CD14-positive monocyte (primary cell): ENCODE measurements around the gene C9orf85. TPM values are rescaled to one million over a fixed set of nuclear protein-coding genes. Genes with fewer than 3 reads are reported as not detected.
A peak's percentile ranks its signal among the peaks of the same experiment; 100 is the strongest.
"Not testable (repeated sequence)": the region's sequence is repeated elsewhere in the genome, so short reads cannot be mapped to it uniquely, and the experiment has no call there.

ENCODE experiments used
- DNase-seq, 3 donors: peaks; one replicate each; pipeline ENCODE4 v3.0.0-alpha.2; 2011 to 2022
- H2AFZ ChIP-seq: 2 replicates; pipeline ENCODE4 v1.6.0; 2012; ENCODE audit warnings: mild to moderate bottlenecking, low read depth, low read length, inconsistent platforms; ENCODE audit not compliant: insufficient read depth, poor library complexity, severe bottlenecking
- H3K27ac ChIP-seq, 2 donors: 1 replicate in 1 of 2; 2 replicates in 1 of 2; pipeline ENCODE4 v1.5.1; 2012 to 2013; ENCODE audit warnings: low read length in 2 of 2, control low read depth in 1 of 2, inconsistent platforms in 1 of 2, low read depth in 1 of 2, mild to moderate bottlenecking in 1 of 2
- H3K27me3 ChIP-seq, 2 donors: one replicate each; pipeline versions ENCODE4 v1.6.0 to v1.6.1; 2011 to 2013; ENCODE audit warnings: low read length in 2 of 2; ENCODE audit not compliant: control insufficient read depth in 2 of 2, insufficient read depth in 2 of 2
- H3K36me3 ChIP-seq, 2 donors: replicated peaks in 1 of 2; 1 replicate in 1 of 2; 2 replicates in 1 of 2; pipeline versions ENCODE4 v1.5.1 to v1.6.1; 2012 to 2013; ENCODE audit warnings: low read length in 2 of 2, control low read depth in 1 of 2, inconsistent platforms in 1 of 2, mild to moderate bottlenecking in 1 of 2; ENCODE audit not compliant: insufficient read depth in 2 of 2, control insufficient read depth in 1 of 2
- H3K4me1 ChIP-seq, 2 donors: 1 replicate in 1 of 2; 2 replicates in 1 of 2; pipeline versions ENCODE4 v1.5.1 to v1.6.1; 2012 to 2013; ENCODE audit warnings: low read length in 2 of 2, control low read depth in 1 of 2, inconsistent platforms in 1 of 2, mild to moderate bottlenecking in 1 of 2, moderate library complexity in 1 of 2; ENCODE audit not compliant: insufficient read depth in 2 of 2, control insufficient read depth in 1 of 2
- H3K4me2 ChIP-seq: replicated peaks from 2 replicates; pipeline ENCODE3; 2012; ENCODE audit warnings: low read length, moderate library complexity, mild to moderate bottlenecking; ENCODE audit not compliant: poor library complexity, severe bottlenecking; ENCODE audit errors: extremely low read depth
- H3K4me3 ChIP-seq, 3 experiments: fragments of 200-600 bp in 1 of 3; sonication (generic) in 1 of 3; replicated peaks in 1 of 3; 1 replicate in 2 of 3; 2 replicates in 1 of 3; pipeline ENCODE4 v1.5.1; 2011 to 2013; ENCODE audit warnings: low read length in 3 of 3, mild to moderate bottlenecking in 3 of 3, control low read depth in 2 of 3, low read depth in 2 of 3, inconsistent platforms in 1 of 3, moderate library complexity in 1 of 3
- H3K79me2 ChIP-seq: 2 replicates; pipeline ENCODE4 v1.6.0; 2012; ENCODE audit warnings: mild to moderate bottlenecking, control low read depth, inconsistent platforms, low read length, moderate library complexity; ENCODE audit not compliant: insufficient read depth
- H3K9ac ChIP-seq: 2 replicates; pipeline ENCODE4 v1.6.0; 2017; ENCODE audit warnings: low read length, mild to moderate bottlenecking; ENCODE audit not compliant: insufficient read depth, poor library complexity, severe bottlenecking
- H3K9me3 ChIP-seq, 2 donors: replicated peaks in 1 of 2; 1 replicate in 1 of 2; 2 replicates in 1 of 2; pipeline versions ENCODE4 v1.5.1 to v1.6.1; 2012 to 2013; ENCODE audit warnings: low read length in 2 of 2, control low read depth in 1 of 2; ENCODE audit not compliant: control insufficient read depth in 1 of 2, insufficient read depth in 1 of 2
- H4K20me1 ChIP-seq: 2 replicates; pipeline ENCODE4 v1.6.0; 2012; ENCODE audit warnings: mild to moderate bottlenecking, low read length, control low read depth, moderate library complexity; ENCODE audit not compliant: insufficient read depth
- H3K27ac Mint-ChIP-seq, 7 donors: one replicate each; pipeline ENCODE4 v1.8.0; 2020; ENCODE audit warnings: mild to moderate bottlenecking in 7 of 7, mixed read lengths in 7 of 7, moderate library complexity in 6 of 7, inconsistent platforms in 2 of 7
- H3K27me3 Mint-ChIP-seq, 3 donors: one replicate each; pipeline ENCODE4 v1.8.0; 2021 to 2022; ENCODE audit warnings: low read depth in 3 of 3, mild to moderate bottlenecking in 3 of 3, mixed read lengths in 3 of 3, moderate library complexity in 3 of 3, inconsistent platforms in 1 of 3
- H3K36me3 Mint-ChIP-seq, 2 donors: one replicate each; pipeline ENCODE4 v1.8.0; 2020; ENCODE audit warnings: mixed read lengths in 2 of 2, inconsistent platforms in 1 of 2, mild to moderate bottlenecking in 1 of 2
- H3K4me1 Mint-ChIP-seq: one replicate; pipeline ENCODE4 v1.8.0; 2020; ENCODE audit warnings: mild to moderate bottlenecking, mixed read lengths
- H3K4me3 Mint-ChIP-seq, 2 donors: one replicate each; pipeline ENCODE4 v1.8.0; 2020; ENCODE audit warnings: mild to moderate bottlenecking in 2 of 2, mixed read lengths in 2 of 2, moderate library complexity in 1 of 2
- H3K9me3 Mint-ChIP-seq, 7 donors: one replicate each; pipeline ENCODE4 v1.8.0; 2020 to 2022; ENCODE audit warnings: mixed read lengths in 7 of 7, mild to moderate bottlenecking in 6 of 7, moderate library complexity in 6 of 7, inconsistent platforms in 2 of 7
- CTCF ChIP-seq: fragments of 200-600 bp; IDR thresholded peaks from one replicate; pipeline ENCODE4 v1.8.0; 2022; ENCODE audit warnings: antibody characterized with exemption, mild to moderate bottlenecking
- WGBS: methylation state at CpG from one replicate; pipeline ENCODE4 v1.1.5; 2013; ENCODE audit warnings: missing lambda C conversion rate; ENCODE audit not compliant: insufficient coverage; 5-methylcytosine and 5-hydroxymethylcytosine counted together
- intact Hi-C, 2 donors: fragments of 100-400 bp; cut with micrococcal nuclease; formaldehyde crosslinking; loops; one replicate each; pipeline versions ENCODE4 v1.15.0 to v1.15.1; 2023
- polyA plus RNA-seq, 3 donors: library from polyadenylated mRNA; depleted of rRNA in 1 of 3; unstranded in 2 of 3; stranded (reverse) in 1 of 3; fragments of 300-500 nt in 2 of 3; fragments of >200 nt in 1 of 3; fragmentation: Illumina TruSeq in 2 of 3; gene quantifications; 1 replicate in 2 of 3; 2 replicates in 1 of 3; pipeline ENCODE4 v1.2.3, GENCODE V29; 2012 to 2021

C9orf85 gene
- polyA plus RNA-seq, 3 donors = 4.5 to 6.4 (median 5.4) TPM

- Histone ChIP-seq H4K20me1 (peaks cover 84% of the 10 kb centered on the region), H3K4me2 (no peak overlapping the region), H3K4me3 (no peak overlapping the region), H3K27me3 (no peaks in the 10 kb centered on the region), H3K9me3 (no peaks in the 10 kb centered on the region), H3K9ac (no peak overlapping the region), H2AFZ (no peak overlapping the region), H3K27ac (peak overlapping the region in 1 of 2 donors; percentile 58), H3K36me3 (no peaks in the 10 kb centered on the region), H3K79me2 (peaks cover 99% of the 10 kb centered on the region), H3K4me1 (peaks cover 35 to 39% of the 10 kb centered on the region in 2 donors)
- Mint-ChIP-seq H3K4me1 (peaks cover 67% of the 10 kb centered on the region), H3K27ac (peak overlapping the region in 3 of 7 donors; percentile 36 to 84 (median 43)), H3K9me3 (no peaks in the 10 kb centered on the region), H3K36me3 (peaks cover 0 to 4% of the 10 kb centered on the region in 2 donors), H3K27me3 (no peaks in the 10 kb centered on the region), H3K4me3 (no peak overlapping the region)
- intact Hi-C loops = no loop called here
- no peak for DNase-seq
- TF ChIP-seq CTCF = no peak
Measured at GRCh38 chr9:71896761-71897160, 14.7 kb upstream of the C9orf85 start.

GRCh38 chr9:71897577-71897976 lies 13.9 kb upstream of the C9orf85 start:
- peaks cover 38 to 43% of the 10 kb centered on the region in 2 donors for H3K4me1 ChIP-seq
- H3K27me3 Mint-ChIP-seq = no peaks in the 10 kb centered on the region
- H3K36me3 Mint-ChIP-seq = peaks cover 0 to 4% of the 10 kb centered on the region in 2 donors
- no peak for TF ChIP-seq CTCF
- H3K4me3 ChIP-seq = no peak overlapping the region
- H3K27ac ChIP-seq = peak overlapping the region in 1 of 2 donors; percentile 58
- intact Hi-C loops = no loop called here
- H2AFZ ChIP-seq = no peak overlapping the region
- H4K20me1 ChIP-seq = peaks cover 85% of the 10 kb centered on the region
- no peak overlapping the region for H3K9ac ChIP-seq
- H3K27me3 ChIP-seq = no peaks in the 10 kb centered on the region
- WGBS = no CpG with 5 or more reads among the region's 1 CpG
- peaks cover 75% of the 10 kb centered on the region for H3K4me1 Mint-ChIP-seq
- peaks cover 99% of the 10 kb centered on the region for H3K79me2 ChIP-seq
- no peak overlapping the region for H3K4me2 ChIP-seq
- H3K36me3 ChIP-seq = no peaks in the 10 kb centered on the region
- peak; percentile 27 to 38 (median 32) for DNase-seq
- H3K4me3 Mint-ChIP-seq = no peak overlapping the region
- H3K9me3 ChIP-seq = no peaks in the 10 kb centered on the region
- no peaks in the 10 kb centered on the region for H3K9me3 Mint-ChIP-seq
- peak overlapping the region in 3 of 7 donors; percentile 15 to 43 (median 20) for H3K27ac Mint-ChIP-seq

GRCh38 chr9:71898756-71899155 lies 12.7 kb upstream of the C9orf85 start:
- H3K4me2 ChIP-seq, H3K27me3 ChIP-seq, intact Hi-C loops, H3K9me3 ChIP-seq, H3K36me3 Mint-ChIP-seq, H3K4me3 Mint-ChIP-seq, H3K36me3 ChIP-seq, H3K9me3 Mint-ChIP-seq, DNase-seq, H3K4me3 ChIP-seq, H3K9ac ChIP-seq, H2AFZ ChIP-seq, H3K27me3 Mint-ChIP-seq: not testable (repeated sequence)
- H3K27ac Mint-ChIP-seq = peak overlapping the region in 2 of 7 donors; percentile 27 to 76
- Histone ChIP-seq H4K20me1 (peaks cover 89% of the 10 kb centered on the region), H3K79me2 (peaks cover 99% of the 10 kb centered on the region), H3K4me1 (peaks cover 38 to 43% of the 10 kb centered on the region in 2 donors), H3K27ac (peak overlapping the region in 1 of 2 donors; percentile 21)
- H3K4me1 Mint-ChIP-seq = peaks cover 71% of the 10 kb centered on the region
- 93% methylated on average over 2 of the region's 6 CpGs for WGBS
